CD14-positive monocyte (primary cell): ENCODE results near the gene MOAP1. TPM values are rescaled to one million over a fixed set of nuclear protein-coding genes. Genes with fewer than 3 reads are reported as not detected.
A peak's percentile ranks its signal among the peaks of the same experiment; 100 is the strongest.
"Not testable (repeated sequence)": the region's sequence is repeated elsewhere in the genome, so short reads cannot be mapped to it uniquely, and the experiment has no call there.

Experiments
- DNase-seq, 3 donors: peaks; one replicate each; pipeline ENCODE4 v3.0.0-alpha.2; 2011 to 2022
- H2AFZ ChIP-seq: 2 replicates; pipeline ENCODE4 v1.6.0; 2012; ENCODE audit warnings: mild to moderate bottlenecking, low read depth, low read length, inconsistent platforms; ENCODE audit not compliant: insufficient read depth, poor library complexity, severe bottlenecking
- H3K27ac ChIP-seq, 2 donors: 1 replicate in 1 of 2; 2 replicates in 1 of 2; pipeline ENCODE4 v1.5.1; 2012 to 2013; ENCODE audit warnings: low read length in 2 of 2, control low read depth in 1 of 2, inconsistent platforms in 1 of 2, low read depth in 1 of 2, mild to moderate bottlenecking in 1 of 2
- H3K27me3 ChIP-seq, 2 donors: one replicate each; pipeline versions ENCODE4 v1.6.0 to v1.6.1; 2011 to 2013; ENCODE audit warnings: low read length in 2 of 2; ENCODE audit not compliant: control insufficient read depth in 2 of 2, insufficient read depth in 2 of 2
- H3K36me3 ChIP-seq, 2 donors: replicated peaks in 1 of 2; 1 replicate in 1 of 2; 2 replicates in 1 of 2; pipeline versions ENCODE4 v1.5.1 to v1.6.1; 2012 to 2013; ENCODE audit warnings: low read length in 2 of 2, control low read depth in 1 of 2, inconsistent platforms in 1 of 2, mild to moderate bottlenecking in 1 of 2; ENCODE audit not compliant: insufficient read depth in 2 of 2, control insufficient read depth in 1 of 2
- H3K4me1 ChIP-seq, 2 donors: 1 replicate in 1 of 2; 2 replicates in 1 of 2; pipeline versions ENCODE4 v1.5.1 to v1.6.1; 2012 to 2013; ENCODE audit warnings: low read length in 2 of 2, control low read depth in 1 of 2, inconsistent platforms in 1 of 2, mild to moderate bottlenecking in 1 of 2, moderate library complexity in 1 of 2; ENCODE audit not compliant: insufficient read depth in 2 of 2, control insufficient read depth in 1 of 2
- H3K4me2 ChIP-seq: replicated peaks from 2 replicates; pipeline ENCODE3; 2012; ENCODE audit warnings: low read length, moderate library complexity, mild to moderate bottlenecking; ENCODE audit not compliant: poor library complexity, severe bottlenecking; ENCODE audit errors: extremely low read depth
- H3K4me3 ChIP-seq, 3 experiments: fragments of 200-600 bp in 1 of 3; sonication (generic) in 1 of 3; replicated peaks in 1 of 3; 1 replicate in 2 of 3; 2 replicates in 1 of 3; pipeline ENCODE4 v1.5.1; 2011 to 2013; ENCODE audit warnings: low read length in 3 of 3, mild to moderate bottlenecking in 3 of 3, control low read depth in 2 of 3, low read depth in 2 of 3, inconsistent platforms in 1 of 3, moderate library complexity in 1 of 3
- H3K79me2 ChIP-seq: 2 replicates; pipeline ENCODE4 v1.6.0; 2012; ENCODE audit warnings: mild to moderate bottlenecking, control low read depth, inconsistent platforms, low read length, moderate library complexity; ENCODE audit not compliant: insufficient read depth
- H3K9ac ChIP-seq: 2 replicates; pipeline ENCODE4 v1.6.0; 2017; ENCODE audit warnings: low read length, mild to moderate bottlenecking; ENCODE audit not compliant: insufficient read depth, poor library complexity, severe bottlenecking
- H3K9me3 ChIP-seq, 2 donors: replicated peaks in 1 of 2; 1 replicate in 1 of 2; 2 replicates in 1 of 2; pipeline versions ENCODE4 v1.5.1 to v1.6.1; 2012 to 2013; ENCODE audit warnings: low read length in 2 of 2, control low read depth in 1 of 2; ENCODE audit not compliant: control insufficient read depth in 1 of 2, insufficient read depth in 1 of 2
- H4K20me1 ChIP-seq: 2 replicates; pipeline ENCODE4 v1.6.0; 2012; ENCODE audit warnings: mild to moderate bottlenecking, low read length, control low read depth, moderate library complexity; ENCODE audit not compliant: insufficient read depth
- H3K27ac Mint-ChIP-seq, 7 donors: one replicate each; pipeline ENCODE4 v1.8.0; 2020; ENCODE audit warnings: mild to moderate bottlenecking in 7 of 7, mixed read lengths in 7 of 7, moderate library complexity in 6 of 7, inconsistent platforms in 2 of 7
- H3K27me3 Mint-ChIP-seq, 3 donors: one replicate each; pipeline ENCODE4 v1.8.0; 2021 to 2022; ENCODE audit warnings: low read depth in 3 of 3, mild to moderate bottlenecking in 3 of 3, mixed read lengths in 3 of 3, moderate library complexity in 3 of 3, inconsistent platforms in 1 of 3
- H3K36me3 Mint-ChIP-seq, 2 donors: one replicate each; pipeline ENCODE4 v1.8.0; 2020; ENCODE audit warnings: mixed read lengths in 2 of 2, inconsistent platforms in 1 of 2, mild to moderate bottlenecking in 1 of 2
- H3K4me1 Mint-ChIP-seq: one replicate; pipeline ENCODE4 v1.8.0; 2020; ENCODE audit warnings: mild to moderate bottlenecking, mixed read lengths
- H3K4me3 Mint-ChIP-seq, 2 donors: one replicate each; pipeline ENCODE4 v1.8.0; 2020; ENCODE audit warnings: mild to moderate bottlenecking in 2 of 2, mixed read lengths in 2 of 2, moderate library complexity in 1 of 2
- H3K9me3 Mint-ChIP-seq, 7 donors: one replicate each; pipeline ENCODE4 v1.8.0; 2020 to 2022; ENCODE audit warnings: mixed read lengths in 7 of 7, mild to moderate bottlenecking in 6 of 7, moderate library complexity in 6 of 7, inconsistent platforms in 2 of 7
- WGBS: methylation state at CpG from one replicate; pipeline ENCODE4 v1.1.5; 2013; ENCODE audit warnings: missing lambda C conversion rate; ENCODE audit not compliant: insufficient coverage; 5-methylcytosine and 5-hydroxymethylcytosine counted together
- intact Hi-C, 2 donors: fragments of 100-400 bp; cut with micrococcal nuclease; formaldehyde crosslinking; loops; one replicate each; pipeline versions ENCODE4 v1.15.0 to v1.15.1; 2023
- polyA plus RNA-seq, 3 donors: library from polyadenylated mRNA; depleted of rRNA in 1 of 3; unstranded in 2 of 3; stranded (reverse) in 1 of 3; fragments of 300-500 nt in 2 of 3; fragments of >200 nt in 1 of 3; fragmentation: Illumina TruSeq in 2 of 3; gene quantifications; 1 replicate in 2 of 3; 2 replicates in 1 of 3; pipeline ENCODE4 v1.2.3, GENCODE V29; 2012 to 2021
- TF ChIP-seq, protein P1 (sequence below): fragments of 200-600 bp; IDR thresholded peaks from one replicate; pipeline ENCODE4 v1.8.0; 2022; ENCODE audit warnings: antibody characterized with exemption, mild to moderate bottlenecking

Gene MOAP1
- polyA plus RNA-seq, 3 donors = 22.5 to 53.9 (median 22.6) TPM

- TF ChIP-seq, protein P1, sequence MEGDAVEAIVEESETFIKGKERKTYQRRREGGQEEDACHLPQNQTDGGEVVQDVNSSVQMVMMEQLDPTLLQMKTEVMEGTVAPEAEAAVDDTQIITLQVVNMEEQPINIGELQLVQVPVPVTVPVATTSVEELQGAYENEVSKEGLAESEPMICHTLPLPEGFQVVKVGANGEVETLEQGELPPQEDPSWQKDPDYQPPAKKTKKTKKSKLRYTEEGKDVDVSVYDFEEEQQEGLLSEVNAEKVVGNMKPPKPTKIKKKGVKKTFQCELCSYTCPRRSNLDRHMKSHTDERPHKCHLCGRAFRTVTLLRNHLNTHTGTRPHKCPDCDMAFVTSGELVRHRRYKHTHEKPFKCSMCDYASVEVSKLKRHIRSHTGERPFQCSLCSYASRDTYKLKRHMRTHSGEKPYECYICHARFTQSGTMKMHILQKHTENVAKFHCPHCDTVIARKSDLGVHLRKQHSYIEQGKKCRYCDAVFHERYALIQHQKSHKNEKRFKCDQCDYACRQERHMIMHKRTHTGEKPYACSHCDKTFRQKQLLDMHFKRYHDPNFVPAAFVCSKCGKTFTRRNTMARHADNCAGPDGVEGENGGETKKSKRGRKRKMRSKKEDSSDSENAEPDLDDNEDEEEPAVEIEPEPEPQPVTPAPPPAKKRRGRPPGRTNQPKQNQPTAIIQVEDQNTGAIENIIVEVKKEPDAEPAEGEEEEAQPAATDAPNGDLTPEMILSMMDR = peak; percentile 27
- intact Hi-C loops = no loop called here
- DNase-seq = peak in 1 of 3 donors; percentile 21
- Histone ChIP-seq H4K20me1 (no peaks in the 10 kb centered on the region), H3K27me3 (no peaks in the 10 kb centered on the region), H3K27ac (no peak overlapping the region), H3K36me3 (no peaks in the 10 kb centered on the region), H3K4me2 (no peak overlapping the region), H3K79me2 (no peaks in the 10 kb centered on the region), H3K9me3 (no peaks in the 10 kb centered on the region), H3K4me1 (no peaks in the 10 kb centered on the region), H3K4me3 (no peak overlapping the region), H2AFZ (no peak overlapping the region), H3K9ac (no peak overlapping the region)
- H3K27ac Mint-ChIP-seq = no peak overlapping the region
- no peaks in the 10 kb centered on the region for H3K27me3 Mint-ChIP-seq
- WGBS = 87% methylated on average over 3 of the region's 4 CpGs
- H3K9me3 Mint-ChIP-seq = no peaks in the 10 kb centered on the region
- H3K4me3 Mint-ChIP-seq = no peak overlapping the region
- H3K36me3 Mint-ChIP-seq = no peaks in the 10 kb centered on the region
- H3K4me1 Mint-ChIP-seq = no peaks in the 10 kb centered on the region
Measured at GRCh38 chr14:93160353-93160801, 24.3 kb downstream of the MOAP1 start.

GRCh38 chr14:93159625-93160352 lies 24.9 kb downstream of the MOAP1 start:
- H3K36me3 ChIP-seq, intact Hi-C loops, H3K4me2 ChIP-seq, H3K9me3 ChIP-seq, H3K79me2 ChIP-seq, H3K9ac ChIP-seq, H3K36me3 Mint-ChIP-seq, H3K4me1 ChIP-seq, H4K20me1 ChIP-seq, H3K9me3 Mint-ChIP-seq, DNase-seq, H2AFZ ChIP-seq, H3K4me1 Mint-ChIP-seq, H3K27ac Mint-ChIP-seq, H3K27me3 ChIP-seq, H3K27ac ChIP-seq, H3K27me3 Mint-ChIP-seq, H3K4me3 ChIP-seq, H3K4me3 Mint-ChIP-seq: not testable (repeated sequence)
- no CpG with 5 or more reads among the region's 5 CpGs for WGBS

- H3K4me2 ChIP-seq, H3K4me1 Mint-ChIP-seq, DNase-seq, H3K79me2 ChIP-seq, H2AFZ ChIP-seq, H3K4me1 ChIP-seq, H4K20me1 ChIP-seq, intact Hi-C loops, H3K36me3 Mint-ChIP-seq, H3K4me3 ChIP-seq, H3K27ac ChIP-seq, H3K27me3 Mint-ChIP-seq, H3K4me3 Mint-ChIP-seq, H3K27me3 ChIP-seq, H3K36me3 ChIP-seq, H3K9ac ChIP-seq, H3K27ac Mint-ChIP-seq, H3K9me3 ChIP-seq, H3K9me3 Mint-ChIP-seq: not testable (repeated sequence)
- no CpG with 5 or more reads among the region's 7 CpGs for whole genome bisulfite sequencing
Measured at GRCh38 chr14:93158349-93158748, 26.3 kb downstream of the MOAP1 start.
